GM23338 (cell line): ENCODE results near the gene SHB. TPM values are rescaled to one million over a fixed set of nuclear protein-coding genes. Genes with fewer than 3 reads are reported as not detected.

ENCODE experiments used
- ATAC-seq: fragments of 200-7000 bp; cut with Tn5 transposase; 3 replicates; pipeline ENCODE4 v1.9.1; 2020
- DNase-seq: peaks from one replicate; pipeline ENCODE4 v3.0.0-alpha.2; 2015; ENCODE audit warnings: low spot score
- H2AFZ ChIP-seq: fragments of 200-600 bp; sonication (generic); 2 replicates; pipeline ENCODE4 v1.8.0; 2016; ENCODE audit warnings: antibody characterized with exemption, mild to moderate bottlenecking, moderate library complexity
- H3F3A ChIP-seq: fragments of 200-600 bp; sonication (generic); replicated peaks from 2 replicates; pipeline ENCODE4 v1.8.0; 2017; ENCODE audit warnings: antibody characterized with exemption, mixed run types, low read depth
- H3K27ac ChIP-seq: fragments of 200-600 bp; sonication (generic); 2 replicates; pipeline ENCODE4 v1.6.1; 2016; ENCODE audit warnings: low read depth
- H3K27me3 ChIP-seq: fragments of 200-600 bp; sonication (generic); 2 replicates; pipeline ENCODE4 v1.8.0; 2016; ENCODE audit warnings: mild to moderate bottlenecking, mixed run types, moderate library complexity; ENCODE audit not compliant: insufficient read depth
- H3K36me3 ChIP-seq: fragments of 200-600 bp; sonication (generic); 2 replicates; pipeline ENCODE4 v1.8.0; 2016; ENCODE audit warnings: mild to moderate bottlenecking; ENCODE audit not compliant: insufficient read depth
- H3K4me1 ChIP-seq: fragments of 200-600 bp; sonication (generic); 2 replicates; pipeline ENCODE4 v1.8.0; 2016; ENCODE audit warnings: mild to moderate bottlenecking, moderate library complexity; ENCODE audit not compliant: insufficient read depth
- H3K4me2 ChIP-seq: fragments of 200-600 bp; sonication (generic); 2 replicates; pipeline ENCODE4 v1.7.1; 2017; ENCODE audit warnings: mixed run types
- H3K4me3 ChIP-seq: fragments of 200-600 bp; sonication (generic); 2 replicates; pipeline ENCODE4 v1.6.1; 2016; ENCODE audit warnings: mixed run types
- H3K79me2 ChIP-seq: fragments of 200-600 bp; sonication (generic); replicated peaks from 2 replicates; pipeline ENCODE4 v1.8.0; 2017; ENCODE audit warnings: mild to moderate bottlenecking; ENCODE audit not compliant: insufficient read depth
- H3K9me2 ChIP-seq: fragments of 200-600 bp; sonication (generic); 2 replicates; pipeline ENCODE4 v1.8.0; 2017; ENCODE audit not compliant: insufficient read depth
- H4K20me1 ChIP-seq: fragments of 200-600 bp; sonication (generic); replicated peaks from 2 replicates; pipeline ENCODE4 v1.8.0; 2017; ENCODE audit warnings: mild to moderate bottlenecking; ENCODE audit not compliant: insufficient read depth
- H3K27ac Mint-ChIP-seq: 2 replicates; pipeline ENCODE4 v1.8.0; 2020; ENCODE audit warnings: inconsistent platforms, mild to moderate bottlenecking, moderate library complexity, mixed read lengths
- H3K27me3 Mint-ChIP-seq: 3 replicates; pipeline ENCODE4 v1.8.0; 2022; ENCODE audit warnings: low read depth, mild to moderate bottlenecking, moderate library complexity, mixed read lengths, inconsistent platforms; ENCODE audit not compliant: insufficient read depth, poor library complexity
- H3K36me3 Mint-ChIP-seq: 3 replicates; pipeline ENCODE4 v1.8.0; 2021; ENCODE audit warnings: low read depth, mild to moderate bottlenecking, inconsistent platforms, moderate library complexity, mixed read lengths
- H3K4me1 Mint-ChIP-seq: 3 replicates; pipeline ENCODE4 v1.8.0; 2020; ENCODE audit warnings: mild to moderate bottlenecking, inconsistent platforms, mixed read lengths
- H3K4me3 Mint-ChIP-seq: 3 replicates; pipeline ENCODE4 v1.8.0; 2021; ENCODE audit warnings: moderate library complexity, mild to moderate bottlenecking, inconsistent platforms, mixed read lengths
- H3K9me3 Mint-ChIP-seq: 3 replicates; pipeline ENCODE4 v1.8.0; 2020; ENCODE audit warnings: moderate library complexity, mild to moderate bottlenecking, inconsistent platforms, mixed read lengths
- CREB1 ChIP-seq: fragments of 250-450 bp; sonication (Bioruptor Pico); IDR thresholded peaks from 2 replicates; pipeline ENCODE4 v1.5.0; 2020; ENCODE audit warnings: low read depth, mild to moderate bottlenecking, moderate library complexity
- CTCF ChIP-seq, 2 experiments: fragments of 200-600 bp in 1 of 2; sonication (generic) in 1 of 2; conservative IDR thresholded peaks; 2 replicates each; pipeline versions ENCODE4 v1.5.1 to v1.6.1; 2016 to 2017; ENCODE audit warnings: antibody characterized with exemption in 2 of 2, low read depth in 2 of 2, mild to moderate bottlenecking in 2 of 2, moderate library complexity in 1 of 2
- EZH2 ChIP-seq: fragments of 200-600 bp; sonication (generic); IDR thresholded peaks from one replicate; pipeline ENCODE4 v1.8.0; 2017; ENCODE audit warnings: antibody characterized with exemption, mild to moderate bottlenecking, low read depth; ENCODE audit not compliant: unreplicated experiment
- EZH2phosphoT487 ChIP-seq: fragments of 200-600 bp; sonication (generic); IDR thresholded peaks from one replicate; pipeline ENCODE4 v1.8.1; 2018; ENCODE audit warnings: antibody characterized with exemption; ENCODE audit not compliant: unreplicated experiment
- JUNB ChIP-seq: IDR thresholded peaks from one replicate; pipeline ENCODE4 v1.6.1; 2016; ENCODE audit warnings: antibody characterized with exemption; ENCODE audit not compliant: unreplicated experiment
- NANOG ChIP-seq: IDR thresholded peaks from 2 replicates; pipeline ENCODE4 v1.6.1; 2016; ENCODE audit warnings: antibody characterized with exemption, borderline replicate concordance
- POLR2AphosphoS5 ChIP-seq: IDR thresholded peaks from 2 replicates; pipeline ENCODE4 v1.6.1; 2016; ENCODE audit warnings: antibody characterized with exemption, low read depth
- STAT1 ChIP-seq: IDR thresholded peaks from one replicate; pipeline ENCODE4 v1.6.1; 2016; ENCODE audit warnings: antibody characterized with exemption; ENCODE audit not compliant: unreplicated experiment
- ZNF462 ChIP-seq: fragments of 250-450 bp; sonication (Bioruptor Pico); IDR thresholded peaks from 2 replicates; pipeline ENCODE4 v1.5.0; 2020; ENCODE audit warnings: mild to moderate bottlenecking, moderate library complexity
- polyA plus RNA-seq: library from polyadenylated mRNA; unstranded; fragments of >200 nt; fragmentation: Nextera tagmentation; extraction: Ambion mirVana; gene quantifications from 2 replicates; pipeline ENCODE4 v1.2.1, GENCODE V29; 2016
- total RNA-seq: library from RNA; depleted of rRNA; stranded (reverse); fragments of >200 nt; shearing (Covaris generic); gene quantifications from 2 replicates; pipeline ENCODE4 v1.2.3, GENCODE V29; 2014
- TF ChIP-seq, protein P1 (sequence below): IDR thresholded peaks from 2 replicates; pipeline ENCODE4 v1.6.1; 2016; ENCODE audit warnings: antibody characterized with exemption

SHB gene
- total and polyA plus RNA-seq, 2 experiments from 2014 or later = 1.5 to 14.0 TPM

GRCh38 chr9:38103340-38103739 lies 34.3 kb upstream of the SHB start:
- no peaks in the 10 kb centered on the region for H3K27me3 ChIP-seq
- Mint-ChIP-seq H3K4me3 (no peak overlapping the region), H3K36me3 (no peaks in the 10 kb centered on the region), H3K4me1 (no peaks in the 10 kb centered on the region), H3K27ac (no peak overlapping the region), H3K9me3 (no peaks in the 10 kb centered on the region), H3K27me3 (no peaks in the 10 kb centered on the region)
- H3F3A ChIP-seq = no peaks in the 10 kb centered on the region
- no peak overlapping the region for H3K4me3 ChIP-seq
- ATAC-seq = no peak
- H3K9me2 ChIP-seq = 0 out of 2 replicates have a peak, but pooled peaks cover 5% of the 10 kb centered on the region
- no peak overlapping the region for H3K4me2 ChIP-seq
- DNase-seq = no peak
- TF ChIP-seq EZH2 (no peak), CTCF (conservative IDR thresholded peaks at IDR 0.05; ENCODE audit: low read depth in 2 of 2) (no peak), JUNB (no peak), CREB1 (no peak), NANOG (no peak), EZH2phosphoT487 (no peak), POLR2AphosphoS5 (no peak), STAT1 (no peak), ZNF462 (no peak)
- TF ChIP-seq, protein P1, sequence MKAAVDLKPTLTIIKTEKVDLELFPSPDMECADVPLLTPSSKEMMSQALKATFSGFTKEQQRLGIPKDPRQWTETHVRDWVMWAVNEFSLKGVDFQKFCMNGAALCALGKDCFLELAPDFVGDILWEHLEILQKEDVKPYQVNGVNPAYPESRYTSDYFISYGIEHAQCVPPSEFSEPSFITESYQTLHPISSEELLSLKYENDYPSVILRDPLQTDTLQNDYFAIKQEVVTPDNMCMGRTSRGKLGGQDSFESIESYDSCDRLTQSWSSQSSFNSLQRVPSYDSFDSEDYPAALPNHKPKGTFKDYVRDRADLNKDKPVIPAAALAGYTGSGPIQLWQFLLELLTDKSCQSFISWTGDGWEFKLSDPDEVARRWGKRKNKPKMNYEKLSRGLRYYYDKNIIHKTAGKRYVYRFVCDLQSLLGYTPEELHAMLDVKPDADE = no peak
- H4K20me1 ChIP-seq = no peaks in the 10 kb centered on the region
- H3K27ac ChIP-seq = no peak overlapping the region
- no peaks in the 10 kb centered on the region for H3K4me1 ChIP-seq
- no peak overlapping the region for H2AFZ ChIP-seq
- no peaks in the 10 kb centered on the region for H3K79me2 ChIP-seq
- no peaks in the 10 kb centered on the region for H3K36me3 ChIP-seq
